Measurements from ENCODE around the gene DCLK3.

The DCLK3 gene

GRCh38 chr3:36663666-36664291, 100.6 kb downstream of the DCLK3 start:
- H3K4me3 ChIP-seq (ENCODE audit: low read depth, low read length), result no peak overlapping the region
- no peak for TF ChIP-seq CTCF (IDR thresholded peaks at IDR 0.05; ENCODE audit: control insufficient read depth, extremely low read depth, insufficient read depth)
- no peak for DNase-seq (ENCODE audit: low read depth)

GRCh38 chr3:36662626-36663025, 101.7 kb downstream of the DCLK3 start:
- no peak overlapping the region for H3K4me3 ChIP-seq (ENCODE audit: low read depth, low read length)
- TF ChIP-seq CTCF (IDR thresholded peaks at IDR 0.05; ENCODE audit: control insufficient read depth, extremely low read depth, insufficient read depth), result no peak
- no peak for DNase-seq (ENCODE audit: low read depth)

Measured in LNCaP clone FGC (cell line).